ENCODE measurements around the gene GPR17.

DNA sequence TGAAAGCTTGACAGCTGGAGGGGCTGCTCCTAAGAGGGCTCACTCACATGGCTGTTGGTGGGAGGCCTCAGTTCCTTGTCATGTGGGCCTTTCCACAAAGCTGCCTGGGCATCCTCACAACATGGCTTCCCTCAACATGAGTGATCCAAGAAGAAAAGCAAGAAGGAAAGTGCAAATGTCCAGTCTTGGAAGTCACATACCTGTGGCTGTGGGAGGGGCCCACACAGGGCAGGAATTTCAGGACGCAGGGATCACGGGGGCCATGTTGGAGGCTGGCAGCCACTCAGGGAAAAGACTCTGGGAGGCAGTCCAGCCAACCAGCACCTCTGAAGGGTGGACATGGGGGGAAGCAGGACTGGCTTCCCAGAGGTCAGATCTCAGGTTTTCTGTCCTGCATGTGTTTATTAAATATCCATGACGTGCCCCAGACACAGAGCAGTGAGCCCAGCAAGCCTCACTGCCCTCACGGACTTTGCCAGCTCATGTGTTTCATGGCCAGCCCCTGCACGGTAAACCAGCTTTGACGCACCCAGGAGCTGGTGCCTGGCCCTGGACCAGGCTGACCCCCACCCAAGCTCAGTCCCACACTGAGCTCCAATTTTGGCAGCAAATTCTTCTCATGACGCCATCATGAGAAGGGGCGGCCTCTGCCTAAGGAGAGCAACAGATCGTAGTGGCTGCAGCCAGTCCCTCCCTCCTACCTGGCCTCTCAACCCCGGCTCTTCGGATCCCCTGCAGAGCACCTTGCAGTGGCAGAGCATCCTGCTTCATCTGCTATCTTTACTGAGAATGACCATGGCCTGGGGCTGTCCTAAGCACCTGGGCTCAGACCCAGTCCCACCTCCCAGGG lies 34.7 kb upstream of the GPR17 start:
- TF ChIP-seq, protein P1, sequence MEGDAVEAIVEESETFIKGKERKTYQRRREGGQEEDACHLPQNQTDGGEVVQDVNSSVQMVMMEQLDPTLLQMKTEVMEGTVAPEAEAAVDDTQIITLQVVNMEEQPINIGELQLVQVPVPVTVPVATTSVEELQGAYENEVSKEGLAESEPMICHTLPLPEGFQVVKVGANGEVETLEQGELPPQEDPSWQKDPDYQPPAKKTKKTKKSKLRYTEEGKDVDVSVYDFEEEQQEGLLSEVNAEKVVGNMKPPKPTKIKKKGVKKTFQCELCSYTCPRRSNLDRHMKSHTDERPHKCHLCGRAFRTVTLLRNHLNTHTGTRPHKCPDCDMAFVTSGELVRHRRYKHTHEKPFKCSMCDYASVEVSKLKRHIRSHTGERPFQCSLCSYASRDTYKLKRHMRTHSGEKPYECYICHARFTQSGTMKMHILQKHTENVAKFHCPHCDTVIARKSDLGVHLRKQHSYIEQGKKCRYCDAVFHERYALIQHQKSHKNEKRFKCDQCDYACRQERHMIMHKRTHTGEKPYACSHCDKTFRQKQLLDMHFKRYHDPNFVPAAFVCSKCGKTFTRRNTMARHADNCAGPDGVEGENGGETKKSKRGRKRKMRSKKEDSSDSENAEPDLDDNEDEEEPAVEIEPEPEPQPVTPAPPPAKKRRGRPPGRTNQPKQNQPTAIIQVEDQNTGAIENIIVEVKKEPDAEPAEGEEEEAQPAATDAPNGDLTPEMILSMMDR (IDR thresholded peaks at IDR 0.05): no peak
- no peak for TF ChIP-seq POLR2A (IDR thresholded peaks at IDR 0.05)

All from heart left ventricle (tissue), 13 donors.